ENCODE measurements around the gene PRUNE1.

Gene PRUNE1, protein sequence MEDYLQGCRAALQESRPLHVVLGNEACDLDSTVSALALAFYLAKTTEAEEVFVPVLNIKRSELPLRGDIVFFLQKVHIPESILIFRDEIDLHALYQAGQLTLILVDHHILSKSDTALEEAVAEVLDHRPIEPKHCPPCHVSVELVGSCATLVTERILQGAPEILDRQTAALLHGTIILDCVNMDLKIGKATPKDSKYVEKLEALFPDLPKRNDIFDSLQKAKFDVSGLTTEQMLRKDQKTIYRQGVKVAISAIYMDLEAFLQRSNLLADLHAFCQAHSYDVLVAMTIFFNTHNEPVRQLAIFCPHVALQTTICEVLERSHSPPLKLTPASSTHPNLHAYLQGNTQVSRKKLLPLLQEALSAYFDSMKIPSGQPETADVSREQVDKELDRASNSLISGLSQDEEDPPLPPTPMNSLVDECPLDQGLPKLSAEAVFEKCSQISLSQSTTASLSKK

DNA sequence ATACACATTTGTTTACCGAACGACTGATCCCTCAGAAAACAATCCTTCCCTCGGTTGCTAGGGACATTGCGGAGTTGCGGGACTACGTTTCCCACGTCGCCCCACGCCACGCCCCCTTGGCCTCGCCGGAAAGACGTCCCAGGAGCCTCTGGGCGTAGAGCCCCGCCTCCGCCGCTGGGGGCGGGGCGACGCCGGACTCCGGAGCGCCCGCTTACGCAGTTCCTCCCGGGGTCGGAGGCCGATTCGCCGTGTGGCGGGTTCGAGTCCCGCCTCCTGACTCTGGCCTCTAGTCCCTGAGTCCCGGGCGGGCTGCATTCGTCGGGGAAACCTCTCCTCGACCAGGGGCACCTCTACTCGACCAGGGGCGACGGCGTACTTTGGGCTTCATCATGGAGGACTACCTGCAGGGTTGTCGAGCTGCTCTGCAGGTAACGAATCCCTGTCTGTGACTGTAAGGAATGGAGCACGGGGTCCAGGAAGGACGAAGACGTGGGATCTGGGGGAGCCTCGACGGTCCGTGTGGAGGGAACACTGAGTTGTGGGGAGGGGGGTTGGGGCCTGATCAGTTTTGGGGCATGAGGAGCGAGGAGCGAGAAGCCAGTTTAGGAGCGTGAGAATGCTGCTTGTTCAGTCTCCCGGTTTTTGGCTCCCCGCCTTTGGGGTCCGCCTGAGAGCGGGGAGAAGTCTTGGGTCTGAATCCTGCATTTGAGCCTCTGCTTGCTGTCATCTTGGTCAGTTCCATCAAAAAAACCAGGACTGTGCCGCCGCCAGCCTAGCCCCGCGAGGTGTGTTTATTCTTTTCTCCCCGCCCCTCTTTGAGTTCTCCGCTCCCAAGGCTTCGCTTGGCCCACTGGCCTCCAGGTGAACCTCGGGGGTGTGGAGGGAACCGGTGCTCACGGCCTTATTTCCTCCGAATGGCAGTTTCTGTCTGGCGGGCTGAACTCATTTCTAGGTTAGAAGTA is at the start of gene PRUNE1:
Gene PRUNE1, plus strand, starts transcription at position 206 of the 962 bp plus-strand sequence. Its CDS starts 184 bp downstream, at position 390.
- TF ChIP-seq CTCF (IDR thresholded peaks at IDR 0.05; ENCODE audit: poor library complexity, severe bottlenecking) = no peak
- Histone ChIP-seq H3K9me3 (ENCODE audit: severe bottlenecking) (no peaks in the 10 kb centered on the region), H3K4me3 (ENCODE audit: severe bottlenecking) (peak within 1 kb of the TSS; percentile 61), H3K27me3 (ENCODE audit: insufficient read depth, poor library complexity, severe bottlenecking) (no peaks in the 10 kb centered on the region), H3K27ac (ENCODE audit: poor library complexity, severe bottlenecking) (peak within 1 kb of the TSS; percentile 75), H3K4me1 (ENCODE audit: insufficient read depth, poor library complexity, severe bottlenecking) (peaks cover 18% of the 10 kb centered on the region), H3K36me3 (ENCODE audit: low read depth) (no peaks in the 10 kb centered on the region; the same call in 1 of the 2 replicates)
- ATAC-seq (ENCODE audit: low read depth) (peak; percentile 68), DNase-seq (ENCODE audit: low spot score) (peak; percentile 96)

GRCh38 chr1:150960646-150961045 is 47.6 kb upstream of the PRUNE1 start:
- H3K4me3 ChIP-seq (ENCODE audit: severe bottlenecking) = no peak overlapping the region
- no peak overlapping the region for H3K27ac ChIP-seq (ENCODE audit: poor library complexity, severe bottlenecking)
- TF ChIP-seq CTCF (IDR thresholded peaks at IDR 0.05; ENCODE audit: poor library complexity, severe bottlenecking) = no peak
- no peaks in the 10 kb centered on the region for H3K4me1 ChIP-seq (ENCODE audit: insufficient read depth, poor library complexity, severe bottlenecking)
- no peak for ATAC-seq (ENCODE audit: low read depth)
- peaks cover 80% of the 10 kb centered on the region for H3K36me3 ChIP-seq (ENCODE audit: low read depth)
- H3K27me3 ChIP-seq (ENCODE audit: insufficient read depth, poor library complexity, severe bottlenecking) = no peaks in the 10 kb centered on the region
- no peaks in the 10 kb centered on the region for H3K9me3 ChIP-seq (ENCODE audit: severe bottlenecking)
- no peak for DNase-seq (ENCODE audit: low spot score)

DNA sequence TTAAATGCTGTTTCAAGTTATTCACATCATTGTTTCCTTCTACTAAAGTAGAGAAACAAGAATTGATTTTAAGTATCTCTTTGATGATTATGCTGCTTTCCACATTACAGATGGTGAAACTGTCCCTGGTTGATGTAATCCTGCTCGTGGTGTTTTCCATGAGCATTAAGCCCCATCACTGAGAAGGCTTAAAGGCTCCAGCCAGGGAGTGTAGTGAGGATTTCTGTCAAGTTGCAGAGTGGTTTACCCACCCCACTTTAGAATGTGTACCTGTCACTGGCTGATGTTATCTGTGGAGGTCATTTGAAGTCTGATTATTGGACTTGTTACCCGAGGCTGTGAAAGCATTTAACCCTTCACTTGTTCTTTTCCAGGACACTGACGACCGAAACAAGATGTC is 46.5 kb upstream of the PRUNE1 start:
- Histone ChIP-seq H3K4me1 (ENCODE audit: insufficient read depth, poor library complexity, severe bottlenecking) (no peaks in the 10 kb centered on the region), H3K27ac (ENCODE audit: poor library complexity, severe bottlenecking) (no peak overlapping the region), H3K9me3 (ENCODE audit: severe bottlenecking) (no peaks in the 10 kb centered on the region), H3K4me3 (ENCODE audit: severe bottlenecking) (no peak overlapping the region), H3K36me3 (ENCODE audit: low read depth) (peaks cover 85% of the 10 kb centered on the region), H3K27me3 (ENCODE audit: insufficient read depth, poor library complexity, severe bottlenecking) (no peaks in the 10 kb centered on the region)
- DNase-seq (ENCODE audit: low spot score) = no peak
- no peak for TF ChIP-seq CTCF (IDR thresholded peaks at IDR 0.05; ENCODE audit: poor library complexity, severe bottlenecking)
- no peak for ATAC-seq (ENCODE audit: low read depth)

- Histone ChIP-seq H3K4me1 (ENCODE audit: insufficient read depth, poor library complexity, severe bottlenecking) (no peaks in the 10 kb centered on the region), H3K9me3 (ENCODE audit: severe bottlenecking) (no peaks in the 10 kb centered on the region), H3K27me3 (ENCODE audit: insufficient read depth, poor library complexity, severe bottlenecking) (no peaks in the 10 kb centered on the region), H3K27ac (ENCODE audit: poor library complexity, severe bottlenecking) (no peak overlapping the region), H3K4me3 (ENCODE audit: severe bottlenecking) (no peak overlapping the region), H3K36me3 (ENCODE audit: low read depth) (peaks cover 90% of the 10 kb centered on the region)
- ATAC-seq (ENCODE audit: low read depth) = no peak
- TF ChIP-seq CTCF (IDR thresholded peaks at IDR 0.05; ENCODE audit: poor library complexity, severe bottlenecking) = no peak
- no peak for DNase-seq (ENCODE audit: low spot score)
Observed at GRCh38 chr1:150963321-150964163, 44.7 kb upstream of the PRUNE1 start.
